Adrenal gland (tissue), 5 donors: ENCODE results near the gene MYBBP1A.

Source experiments
- POLR2A ChIP-seq, 2 donors: fragments of 450-650 bp; IDR thresholded peaks; one replicate each; pipeline ENCODE4 v1.6.1; 2017; ENCODE audit warnings: antibody characterized with exemption in 2 of 2, mild to moderate bottlenecking in 2 of 2, moderate library complexity in 1 of 2
- TF ChIP-seq, protein P1 (sequence below), 6 experiments: fragments of 450-650 bp in 4 of 6; fragments of 200-600 bp in 2 of 6; sonication (generic) in 1 of 6; IDR thresholded peaks; 1 replicate in 5 of 6; 2 replicates in 1 of 6; pipeline versions ENCODE4 v1.5.1 to v1.8.0; 2016 to 2021; ENCODE audit warnings: antibody characterized with exemption in 6 of 6, mild to moderate bottlenecking in 2 of 6, moderate library complexity in 1 of 6
- donor health status: DM: no; HTN: no; CAD: no.

DNA sequence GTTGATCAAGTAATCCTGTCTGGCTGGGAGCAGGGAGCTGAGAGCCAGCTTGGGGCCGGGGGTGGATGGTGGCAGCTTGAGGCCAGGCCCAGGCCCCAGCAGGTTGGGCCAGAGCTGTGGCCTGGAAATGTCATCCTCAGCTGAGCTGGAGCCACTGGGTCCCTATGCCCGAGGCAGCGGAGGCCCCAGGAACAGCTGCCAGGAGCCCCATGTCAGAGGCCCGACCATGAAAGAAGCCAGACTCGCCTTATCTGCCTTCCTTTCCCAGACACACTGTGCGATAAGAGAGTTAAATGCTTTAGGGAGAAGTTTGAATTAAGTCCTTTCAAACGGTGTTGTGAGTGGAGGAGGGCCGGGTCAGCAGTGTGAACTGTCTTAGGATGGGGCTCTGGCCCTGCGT, 32.6 kb upstream of the MYBBP1A start:
- TF ChIP-seq, protein P1, sequence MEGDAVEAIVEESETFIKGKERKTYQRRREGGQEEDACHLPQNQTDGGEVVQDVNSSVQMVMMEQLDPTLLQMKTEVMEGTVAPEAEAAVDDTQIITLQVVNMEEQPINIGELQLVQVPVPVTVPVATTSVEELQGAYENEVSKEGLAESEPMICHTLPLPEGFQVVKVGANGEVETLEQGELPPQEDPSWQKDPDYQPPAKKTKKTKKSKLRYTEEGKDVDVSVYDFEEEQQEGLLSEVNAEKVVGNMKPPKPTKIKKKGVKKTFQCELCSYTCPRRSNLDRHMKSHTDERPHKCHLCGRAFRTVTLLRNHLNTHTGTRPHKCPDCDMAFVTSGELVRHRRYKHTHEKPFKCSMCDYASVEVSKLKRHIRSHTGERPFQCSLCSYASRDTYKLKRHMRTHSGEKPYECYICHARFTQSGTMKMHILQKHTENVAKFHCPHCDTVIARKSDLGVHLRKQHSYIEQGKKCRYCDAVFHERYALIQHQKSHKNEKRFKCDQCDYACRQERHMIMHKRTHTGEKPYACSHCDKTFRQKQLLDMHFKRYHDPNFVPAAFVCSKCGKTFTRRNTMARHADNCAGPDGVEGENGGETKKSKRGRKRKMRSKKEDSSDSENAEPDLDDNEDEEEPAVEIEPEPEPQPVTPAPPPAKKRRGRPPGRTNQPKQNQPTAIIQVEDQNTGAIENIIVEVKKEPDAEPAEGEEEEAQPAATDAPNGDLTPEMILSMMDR (IDR thresholded peaks at IDR 0.05): no peak
- TF ChIP-seq POLR2A (IDR thresholded peaks at IDR 0.05): no peak
